RWPE1 (cell line): ENCODE results near the gene CACNA1B.

Experiments
- CTCF ChIA-PET: fragments of 350-600 bp; sonication (Branson Sonifier 250); formaldehyde crosslinking; extraction: SDS; loops from one replicate; lab custom pipeline; 2021; lab: Yijun Ruan, JAX
- POLR2A ChIA-PET: fragments of 400-600 bp; formaldehyde crosslinking; extraction: SDS; loops from one replicate; lab custom pipeline; 2020; ENCODE audit warnings: antibody characterized with exemption; ENCODE audit not compliant: low non-redundant PET; lab: Yijun Ruan, JAX
- DNase-seq: peaks from one replicate; pipeline ENCODE4 v3.0.0; 2012; ENCODE audit warnings: low spot score
- H3K27ac ChIP-seq: fragments of 450-650 bp; 2 replicates; pipeline ENCODE4 v1.5.1; 2017
- TF ChIP-seq, protein P1 (sequence below): fragments of 450-650 bp; conservative IDR thresholded peaks from 2 replicates; pipeline ENCODE4 v1.5.1; 2017; ENCODE audit warnings: low read depth, mild to moderate bottlenecking

Gene CACNA1B

DNA sequence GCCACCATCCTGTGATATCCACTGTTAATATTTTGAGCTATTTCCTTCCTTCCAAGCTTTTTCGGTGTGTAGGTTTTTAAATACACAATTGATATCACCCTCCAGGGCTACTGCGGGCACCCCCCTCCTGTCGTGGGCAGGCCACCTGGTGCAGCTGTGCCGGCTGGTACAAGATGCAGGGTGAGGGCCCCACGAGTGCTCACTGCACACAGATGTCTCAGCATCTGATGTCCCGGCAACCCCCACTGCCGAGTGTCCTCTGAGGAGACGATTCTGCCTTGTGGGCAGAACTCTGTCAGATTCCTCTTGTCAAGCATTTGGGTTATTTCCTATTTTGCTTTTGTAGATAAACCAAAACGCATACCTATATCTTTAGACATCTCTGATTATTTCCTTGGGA is 25.1 kb downstream of the CACNA1B start:
- POLR2A ChIA-PET: no interaction called here
- CTCF ChIA-PET: no interaction called here
- H3K27ac ChIP-seq: no peak overlapping the region
- DNase-seq: no peak
- TF ChIP-seq, protein P1, sequence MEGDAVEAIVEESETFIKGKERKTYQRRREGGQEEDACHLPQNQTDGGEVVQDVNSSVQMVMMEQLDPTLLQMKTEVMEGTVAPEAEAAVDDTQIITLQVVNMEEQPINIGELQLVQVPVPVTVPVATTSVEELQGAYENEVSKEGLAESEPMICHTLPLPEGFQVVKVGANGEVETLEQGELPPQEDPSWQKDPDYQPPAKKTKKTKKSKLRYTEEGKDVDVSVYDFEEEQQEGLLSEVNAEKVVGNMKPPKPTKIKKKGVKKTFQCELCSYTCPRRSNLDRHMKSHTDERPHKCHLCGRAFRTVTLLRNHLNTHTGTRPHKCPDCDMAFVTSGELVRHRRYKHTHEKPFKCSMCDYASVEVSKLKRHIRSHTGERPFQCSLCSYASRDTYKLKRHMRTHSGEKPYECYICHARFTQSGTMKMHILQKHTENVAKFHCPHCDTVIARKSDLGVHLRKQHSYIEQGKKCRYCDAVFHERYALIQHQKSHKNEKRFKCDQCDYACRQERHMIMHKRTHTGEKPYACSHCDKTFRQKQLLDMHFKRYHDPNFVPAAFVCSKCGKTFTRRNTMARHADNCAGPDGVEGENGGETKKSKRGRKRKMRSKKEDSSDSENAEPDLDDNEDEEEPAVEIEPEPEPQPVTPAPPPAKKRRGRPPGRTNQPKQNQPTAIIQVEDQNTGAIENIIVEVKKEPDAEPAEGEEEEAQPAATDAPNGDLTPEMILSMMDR: no peak

DNA sequence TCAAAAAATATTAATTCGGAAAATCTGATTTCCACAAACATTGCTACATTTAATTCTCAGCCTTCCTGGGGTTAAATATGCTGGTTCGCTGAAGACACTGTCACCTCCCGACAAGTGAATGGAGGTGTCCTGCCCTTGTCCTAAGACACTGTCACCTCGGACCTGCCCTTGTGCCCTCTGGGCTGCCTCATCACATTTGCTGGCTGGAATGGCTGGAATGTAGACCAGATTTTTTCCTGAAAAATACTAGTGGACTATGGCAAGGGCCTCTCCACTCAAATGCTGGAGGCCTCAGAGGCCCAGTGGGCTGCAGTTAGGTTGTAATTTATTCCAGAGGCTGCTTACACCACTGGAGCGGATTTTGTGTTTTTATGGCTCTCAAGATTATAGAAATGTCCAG is 28.2 kb downstream of the CACNA1B start:
- H3K27ac ChIP-seq: no peak overlapping the region
- ChIA-PET CTCF (no interaction called here), POLR2A (no interaction called here)
- TF ChIP-seq, protein P1: no peak
- no peak for DNase-seq

DNA sequence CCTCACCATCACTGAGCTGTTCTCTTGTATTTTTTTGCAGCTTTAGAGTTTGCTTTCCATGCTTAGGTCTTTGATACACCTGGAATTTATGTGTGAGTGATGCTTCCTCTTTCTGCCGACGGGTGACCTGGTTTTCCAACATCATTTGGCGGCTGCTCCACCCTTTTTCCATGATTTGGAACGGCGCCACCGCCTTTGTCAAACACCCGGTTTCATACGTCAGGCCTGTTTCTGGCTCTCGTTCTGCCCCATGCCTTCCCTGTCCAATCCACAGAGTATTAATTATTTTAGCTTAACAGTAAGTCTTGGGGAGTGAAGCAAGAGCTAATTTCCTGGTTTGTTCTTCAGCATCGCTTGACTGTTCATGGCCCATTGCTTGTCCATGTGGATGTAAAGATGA is 30.2 kb downstream of the CACNA1B start:
- TF ChIP-seq, protein P1: no peak
- POLR2A ChIA-PET: no interaction called here
- DNase-seq: no peak
- CTCF ChIA-PET: interaction anchor here (0.6 to 0.8 kb wide), 3 partner anchors 83 to 263 kb away, joined by 3 read pairs; no protein-coding TSS in a partner anchor
- H3K27ac ChIP-seq: no peak overlapping the region

DNA sequence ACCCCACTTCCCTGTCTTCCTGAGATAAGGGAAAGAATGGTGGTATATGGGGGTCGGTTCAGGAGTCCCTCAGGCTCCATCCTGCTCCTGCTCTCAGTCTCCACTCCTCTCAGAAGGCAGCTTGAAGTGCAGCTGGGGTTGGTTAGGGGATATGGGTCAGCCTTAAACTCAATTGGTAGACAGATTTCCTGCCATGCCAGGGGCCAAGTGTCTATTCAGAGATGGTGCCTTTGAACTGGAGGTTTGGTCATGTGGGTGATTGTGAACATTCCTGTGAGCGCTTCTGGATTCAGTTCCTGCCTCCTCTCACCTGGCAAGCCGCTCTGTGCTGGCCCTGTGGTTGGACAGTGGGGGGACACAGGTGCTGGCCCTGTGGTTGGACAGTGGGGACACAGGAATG is 35.1 kb downstream of the CACNA1B start:
- TF ChIP-seq, protein P1: no peak
- ChIA-PET POLR2A (no interaction called here), CTCF (no interaction called here)
- no peak for DNase-seq
- H3K27ac ChIP-seq: no peak overlapping the region

DNA sequence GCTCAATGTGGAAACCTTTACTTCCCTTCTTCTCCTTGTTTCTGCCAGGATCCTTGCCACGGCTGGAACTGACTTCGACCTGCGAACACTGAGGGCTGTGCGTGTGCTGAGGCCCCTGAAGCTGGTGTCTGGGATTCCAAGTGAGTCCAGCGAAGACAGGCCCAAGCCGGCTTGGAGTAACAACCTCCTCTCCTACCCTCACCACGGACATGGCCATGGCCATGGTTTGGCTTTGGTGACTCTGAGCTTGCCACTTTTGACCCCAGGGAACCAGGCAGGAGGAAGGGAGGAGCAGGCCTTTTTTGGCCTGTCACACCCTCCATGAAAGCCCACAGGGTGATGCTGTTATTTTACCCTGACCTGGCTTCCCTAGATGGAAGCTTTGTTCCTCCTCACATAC is 35.5 kb downstream of the CACNA1B start:
- H3K27ac ChIP-seq: no peak overlapping the region
- CTCF ChIA-PET: no interaction called here
- POLR2A ChIA-PET: no interaction called here
- TF ChIP-seq, protein P1: no peak
- DNase-seq: no peak

DNA sequence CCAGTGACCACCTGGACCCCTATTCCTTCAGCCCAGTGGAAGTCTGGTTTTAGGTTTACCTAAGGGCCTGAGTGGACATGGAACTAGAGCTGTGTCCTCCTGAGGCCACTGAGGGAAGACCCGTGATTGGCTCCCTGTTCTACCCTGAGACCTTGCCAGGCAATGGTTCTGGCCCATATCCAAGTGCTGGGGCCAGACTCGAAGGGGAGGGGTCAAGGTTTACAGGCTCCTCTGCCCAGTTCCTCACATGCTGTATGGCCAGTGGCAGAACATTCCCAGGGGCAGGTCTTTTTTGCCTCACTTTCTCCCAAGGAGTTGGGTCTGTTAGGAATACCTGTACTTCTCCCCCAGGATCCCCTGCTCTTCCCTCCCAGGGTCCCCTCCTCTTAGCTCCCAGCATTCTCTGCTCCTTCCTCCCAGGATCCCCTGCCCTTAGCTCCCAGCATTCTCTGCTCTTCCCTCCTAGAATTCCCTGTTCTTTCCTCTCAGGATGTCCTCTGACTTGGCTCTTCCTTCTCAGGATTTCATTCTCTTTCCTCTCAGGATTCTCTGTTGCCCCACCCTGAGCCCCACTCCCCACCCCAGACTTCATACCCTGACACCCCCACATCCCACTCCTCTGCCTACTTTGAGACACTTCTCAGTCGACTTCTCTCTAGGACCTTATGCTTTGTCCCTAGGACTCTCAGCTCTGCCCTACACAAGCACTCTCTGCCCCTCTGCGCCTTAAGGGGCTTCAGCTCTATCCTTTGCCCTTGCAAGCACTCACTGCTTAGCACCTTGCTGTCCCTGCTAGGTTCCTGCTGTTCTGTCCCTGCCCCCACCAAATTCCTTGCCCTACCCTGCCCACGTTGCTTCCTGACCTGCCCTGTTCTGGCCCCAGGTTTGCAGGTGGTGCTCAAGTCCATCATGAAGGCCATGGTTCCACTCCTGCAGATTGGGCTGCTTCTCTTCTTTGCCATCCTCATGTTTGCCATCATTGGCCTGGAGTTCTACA is 36.5 kb downstream of the CACNA1B start:
- DNase-seq: no peak
- no peak overlapping the region for H3K27ac ChIP-seq
- ChIA-PET CTCF (no interaction called here), POLR2A (no interaction called here)
- TF ChIP-seq, protein P1: no peak
